HG03060 (cell line): Measurements from ENCODE around the gene NBR1.
"Not testable (repeated sequence)": the region's sequence is repeated elsewhere in the genome, so short reads cannot be mapped to it uniquely, and the experiment has no call there.

Experiments
- ATAC-seq: cut with Tn5 transposase; IDR thresholded peaks from one replicate; pipeline ENCODE4 v1.9.1; 2021; ENCODE audit warnings: low read depth, moderate number of reproducible peaks; ENCODE audit not compliant: unreplicated experiment

NBR1 gene

DNA sequence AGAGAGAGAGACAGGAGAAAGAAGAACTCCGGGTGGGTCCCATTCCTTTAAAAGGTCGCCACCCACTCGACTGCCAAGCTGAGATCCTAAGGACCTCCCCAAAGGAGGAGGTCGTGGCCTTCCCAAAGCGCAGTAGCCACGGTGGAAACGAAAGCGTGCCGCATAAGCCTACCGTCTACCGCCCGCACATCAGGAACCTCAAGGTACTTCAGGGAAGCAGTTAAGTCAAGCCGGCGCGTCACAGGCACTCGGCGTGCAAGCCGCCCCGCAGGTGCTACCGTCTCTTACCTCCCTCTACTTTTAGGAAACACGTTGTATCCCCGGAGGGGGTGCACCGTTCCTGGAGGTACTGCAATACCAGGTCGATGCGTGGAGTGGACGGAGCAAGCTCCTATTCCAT, 68.6 kb downstream of the NBR1 start:
- not testable (repeated sequence) for ATAC-seq

DNA sequence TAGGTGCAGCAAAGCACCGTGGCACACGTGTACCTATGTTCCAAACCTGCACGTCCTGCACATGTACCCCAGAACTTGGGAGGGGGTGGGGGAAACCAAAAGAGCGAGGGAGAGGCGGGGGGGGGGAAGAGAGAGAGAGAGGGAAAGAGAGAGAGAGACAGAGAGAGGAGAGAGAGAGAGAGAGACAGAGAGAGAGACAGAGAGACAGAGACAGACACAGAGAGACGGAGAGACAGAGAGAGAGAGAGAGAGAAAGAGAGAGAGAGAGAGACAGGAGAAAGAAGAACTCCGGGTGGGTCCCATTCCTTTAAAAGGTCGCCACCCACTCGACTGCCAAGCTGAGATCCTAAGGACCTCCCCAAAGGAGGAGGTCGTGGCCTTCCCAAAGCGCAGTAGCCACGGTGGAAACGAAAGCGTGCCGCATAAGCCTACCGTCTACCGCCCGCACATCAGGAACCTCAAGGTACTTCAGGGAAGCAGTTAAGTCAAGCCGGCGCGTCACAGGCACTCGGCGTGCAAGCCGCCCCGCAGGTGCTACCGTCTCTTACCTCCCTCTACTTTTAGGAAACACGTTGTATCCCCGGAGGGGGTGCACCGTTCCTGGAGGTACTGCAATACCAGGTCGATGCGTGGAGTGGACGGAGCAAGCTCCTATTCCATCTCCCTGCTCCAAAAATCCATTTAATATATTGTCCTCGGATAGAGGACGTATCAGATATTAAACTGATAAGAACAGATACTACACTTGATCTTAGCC, 69.8 kb downstream of the NBR1 start:
- not testable (repeated sequence) for ATAC-seq

DNA sequence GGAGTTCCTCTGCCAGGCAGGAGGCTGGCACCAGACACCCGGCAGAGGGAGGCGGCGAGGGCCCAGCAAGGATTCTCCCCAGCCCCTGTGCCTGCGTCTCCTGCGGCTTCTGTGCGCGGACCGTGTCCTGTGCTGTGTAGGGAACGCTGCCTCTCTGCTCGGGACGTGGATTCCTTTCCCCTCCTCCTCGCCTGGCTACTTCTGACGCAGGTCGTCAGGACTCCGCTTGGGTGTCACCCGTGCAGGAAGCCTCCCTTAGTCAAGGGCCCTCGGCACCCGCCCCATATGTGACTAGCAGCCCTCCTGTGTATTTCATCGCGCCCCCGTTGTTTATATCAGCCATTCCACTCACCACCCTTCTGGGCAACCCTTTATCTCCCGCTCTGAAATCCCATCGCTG, 75.4 kb downstream of the NBR1 start:
- ATAC-seq: not testable (repeated sequence)
